MM.1S (cell line): ENCODE results near the gene ALG10B.
"Not testable (repeated sequence)": the region's sequence is repeated elsewhere in the genome, so short reads cannot be mapped to it uniquely, and the experiment has no call there.

ENCODE experiments used
- DNase-seq: peaks from one replicate; pipeline ENCODE4 v3.0.0-alpha.2; 2015
- H2AFZ ChIP-seq: fragments of 300-600 bp; sonication (generic); 2 replicates; pipeline ENCODE4 v1.6.0; 2016; ENCODE audit warnings: antibody characterized with exemption, low read length
- H3F3A ChIP-seq: fragments of 300-600 bp; sonication (generic); 2 replicates; pipeline ENCODE4 v1.6.1; 2016; ENCODE audit warnings: mild to moderate bottlenecking, antibody characterized with exemption, low read length, moderate library complexity, mixed read lengths; ENCODE audit not compliant: insufficient read depth
- H3K27ac ChIP-seq: fragments of 300-600 bp; sonication (generic); 2 replicates; pipeline ENCODE4 v1.5.1; 2016; ENCODE audit warnings: mild to moderate bottlenecking, low read length
- H3K27me3 ChIP-seq: fragments of 300-600 bp; sonication (generic); replicated peaks from 2 replicates; pipeline ENCODE4 v1.6.0; 2016; ENCODE audit warnings: low read length; ENCODE audit not compliant: insufficient read depth
- H3K36me3 ChIP-seq: fragments of 300-600 bp; sonication (generic); replicated peaks from 2 replicates; pipeline ENCODE4 v1.6.1; 2016; ENCODE audit warnings: mild to moderate bottlenecking, low read length, mixed read lengths; ENCODE audit not compliant: insufficient read depth
- H3K4me1 ChIP-seq: fragments of 300-600 bp; sonication (generic); 2 replicates; pipeline ENCODE4 v1.6.1; 2016; ENCODE audit warnings: low read length, mixed read lengths
- H3K4me2 ChIP-seq: fragments of 300-600 bp; sonication (generic); 2 replicates; pipeline ENCODE4 v1.6.0; 2016; ENCODE audit warnings: low read depth, low read length
- H3K4me3 ChIP-seq: fragments of 300-600 bp; sonication (generic); 2 replicates; pipeline ENCODE4 v1.5.1; 2016; ENCODE audit warnings: low read length, mixed read lengths
- H3K79me2 ChIP-seq: fragments of 300-600 bp; sonication (generic); 2 replicates; pipeline ENCODE4 v1.6.1; 2016; ENCODE audit warnings: mixed run types, low read length, mixed read lengths
- H3K9ac ChIP-seq: fragments of 300-600 bp; sonication (generic); 2 replicates; pipeline ENCODE4 v1.6.1; 2016; ENCODE audit warnings: low read length, mixed read lengths
- H3K9me2 ChIP-seq: fragments of 300-600 bp; sonication (generic); replicated peaks from 2 replicates; pipeline ENCODE4 v1.6.1; 2016; ENCODE audit warnings: mild to moderate bottlenecking, low read length, mixed read lengths; ENCODE audit not compliant: insufficient read depth
- H3K9me3 ChIP-seq: fragments of 300-600 bp; sonication (generic); replicated peaks from 2 replicates; pipeline ENCODE4 v1.6.1; 2016; ENCODE audit warnings: mild to moderate bottlenecking, low read length, mixed read lengths; ENCODE audit not compliant: insufficient read depth
- H4K20me1 ChIP-seq: fragments of 300-600 bp; sonication (generic); 2 replicates; pipeline ENCODE4 v1.6.1; 2016; ENCODE audit warnings: mild to moderate bottlenecking, low read length, moderate library complexity, mixed read lengths; ENCODE audit not compliant: insufficient read depth
- CTCF ChIP-seq: fragments of 300-600 bp; sonication (generic); IDR thresholded peaks from 2 replicates; pipeline ENCODE4 v1.5.1; 2016; ENCODE audit warnings: antibody characterized with exemption, low read length, mixed read lengths
- EZH2 ChIP-seq: fragments of 300-600 bp; sonication (generic); optimal IDR thresholded peaks from 2 replicates; pipeline ENCODE3; 2017; ENCODE audit warnings: low read depth, mild to moderate bottlenecking, antibody characterized with exemption, low read length, mixed read lengths
- EZH2phosphoT487 ChIP-seq: fragments of 300-600 bp; sonication (generic); IDR thresholded peaks from 2 replicates; pipeline ENCODE4 v1.6.1; 2018; ENCODE audit warnings: antibody characterized with exemption, low read length

ALG10B gene

GRCh38 chr12:38279756-38280155, 36.8 kb upstream of the ALG10B start:
- H2AFZ ChIP-seq, result no peak overlapping the region
- no peaks in the 10 kb centered on the region for H3K36me3 ChIP-seq
- no peak for DNase-seq
- H3K27me3 ChIP-seq, result no peaks in the 10 kb centered on the region
- no peaks in the 10 kb centered on the region for H3K9me3 ChIP-seq
- H3K9ac ChIP-seq, result no peak overlapping the region
- H3K4me3 ChIP-seq, result no peak overlapping the region
- H3F3A ChIP-seq, result no peaks in the 10 kb centered on the region
- no peak overlapping the region for H3K4me2 ChIP-seq
- H4K20me1 ChIP-seq, result no peaks in the 10 kb centered on the region
- no peak overlapping the region for H3K27ac ChIP-seq
- TF ChIP-seq EZH2phosphoT487, result no peak
- no peak for TF ChIP-seq EZH2
- H3K9me2 ChIP-seq, result no peaks in the 10 kb centered on the region
- H3K4me1 ChIP-seq, result no peaks in the 10 kb centered on the region
- no peaks in the 10 kb centered on the region for H3K79me2 ChIP-seq

- TF ChIP-seq CTCF (no peak), EZH2phosphoT487 (no peak), EZH2 (no peak)
- no peak overlapping the region for H3K27ac ChIP-seq
- no peak for DNase-seq
- no peak overlapping the region for H2AFZ ChIP-seq
- no peaks in the 10 kb centered on the region for H4K20me1 ChIP-seq
- H3K9me2 ChIP-seq, result no peaks in the 10 kb centered on the region
- no peaks in the 10 kb centered on the region for H3K4me1 ChIP-seq
- no peaks in the 10 kb centered on the region for H3K27me3 ChIP-seq
- no peaks in the 10 kb centered on the region for H3K9me3 ChIP-seq
- no peaks in the 10 kb centered on the region for H3K79me2 ChIP-seq
- H3K4me2 ChIP-seq, result no peak overlapping the region
- H3F3A ChIP-seq, result no peaks in the 10 kb centered on the region
- no peak overlapping the region for H3K9ac ChIP-seq
- no peak overlapping the region for H3K4me3 ChIP-seq
- H3K36me3 ChIP-seq, result no peaks in the 10 kb centered on the region
These were observed 33.7 kb upstream of the ALG10B start for GRCh38 chr12:38282886-38283285.

GRCh38 chr12:38289396-38289795, 27.2 kb upstream of the ALG10B start:
- H3K4me2 ChIP-seq, result no peak overlapping the region
- no peak for TF ChIP-seq EZH2
- no peak for TF ChIP-seq CTCF
- no peak for TF ChIP-seq EZH2phosphoT487
- no peak overlapping the region for H3K9ac ChIP-seq
- H3K27me3 ChIP-seq, result no peaks in the 10 kb centered on the region
- no peak overlapping the region for H3K27ac ChIP-seq
- no peaks in the 10 kb centered on the region for H3K79me2 ChIP-seq
- no peaks in the 10 kb centered on the region for H4K20me1 ChIP-seq
- no peak overlapping the region for H3K4me3 ChIP-seq
- H3K36me3 ChIP-seq, result no peaks in the 10 kb centered on the region
- H3K9me3 ChIP-seq, result no peaks in the 10 kb centered on the region
- DNase-seq, result no peak
- H3F3A ChIP-seq, result no peaks in the 10 kb centered on the region
- H2AFZ ChIP-seq, result no peak overlapping the region
- H3K9me2 ChIP-seq, result no peaks in the 10 kb centered on the region
- H3K4me1 ChIP-seq, result no peaks in the 10 kb centered on the region

- Histone ChIP-seq H3K4me1 (no peaks in the 10 kb centered on the region), H4K20me1 (no peaks in the 10 kb centered on the region), H3K9me3 (no peaks in the 10 kb centered on the region), H3K9me2 (no peaks in the 10 kb centered on the region), H3F3A (no peaks in the 10 kb centered on the region), H3K27ac (no peak overlapping the region), H2AFZ (no peak overlapping the region), H3K4me2 (no peak overlapping the region), H3K9ac (no peak overlapping the region), H3K27me3 (no peaks in the 10 kb centered on the region), H3K36me3 (no peaks in the 10 kb centered on the region), H3K4me3 (no peak overlapping the region), H3K79me2 (no peaks in the 10 kb centered on the region)
- DNase-seq, result no peak
- no peak for TF ChIP-seq EZH2phosphoT487
- TF ChIP-seq CTCF, result no peak
- TF ChIP-seq EZH2, result no peak
These were observed 25.4 kb upstream of the ALG10B start for GRCh38 chr12:38291160-38291559.

- H3F3A ChIP-seq, H4K20me1 ChIP-seq, H2AFZ ChIP-seq, H3K36me3 ChIP-seq, H3K4me2 ChIP-seq, H3K27ac ChIP-seq, H3K9me3 ChIP-seq, H3K9ac ChIP-seq, H3K79me2 ChIP-seq, H3K9me2 ChIP-seq, H3K27me3 ChIP-seq, H3K4me3 ChIP-seq, DNase-seq, H3K4me1 ChIP-seq: not testable (repeated sequence)
These were observed 13.6 kb upstream of the ALG10B start for GRCh38 chr12:38302972-38303371.

- not testable (repeated sequence) for H3K9me2 ChIP-seq, H3K27me3 ChIP-seq, DNase-seq, H3K9ac ChIP-seq, H3K4me3 ChIP-seq, H3K27ac ChIP-seq, H3K4me2 ChIP-seq, H2AFZ ChIP-seq, H3K36me3 ChIP-seq, H4K20me1 ChIP-seq, H3K9me3 ChIP-seq, H3K79me2 ChIP-seq, H3F3A ChIP-seq, H3K4me1 ChIP-seq
These were observed 5.4 kb downstream of the ALG10B start for GRCh38 chr12:38321966-38322365.
